Amniotic stem cell (primary cell): ENCODE results near the gene MED1.
"Not testable (repeated sequence)": the region's sequence is repeated elsewhere in the genome, so short reads cannot be mapped to it uniquely, and the experiment has no call there.

ENCODE experiments used
- DNase-seq: peaks from one replicate; lab custom pipeline; 2025; lab: John Stamatoyannopoulos, UW

MED1 gene, protein sequence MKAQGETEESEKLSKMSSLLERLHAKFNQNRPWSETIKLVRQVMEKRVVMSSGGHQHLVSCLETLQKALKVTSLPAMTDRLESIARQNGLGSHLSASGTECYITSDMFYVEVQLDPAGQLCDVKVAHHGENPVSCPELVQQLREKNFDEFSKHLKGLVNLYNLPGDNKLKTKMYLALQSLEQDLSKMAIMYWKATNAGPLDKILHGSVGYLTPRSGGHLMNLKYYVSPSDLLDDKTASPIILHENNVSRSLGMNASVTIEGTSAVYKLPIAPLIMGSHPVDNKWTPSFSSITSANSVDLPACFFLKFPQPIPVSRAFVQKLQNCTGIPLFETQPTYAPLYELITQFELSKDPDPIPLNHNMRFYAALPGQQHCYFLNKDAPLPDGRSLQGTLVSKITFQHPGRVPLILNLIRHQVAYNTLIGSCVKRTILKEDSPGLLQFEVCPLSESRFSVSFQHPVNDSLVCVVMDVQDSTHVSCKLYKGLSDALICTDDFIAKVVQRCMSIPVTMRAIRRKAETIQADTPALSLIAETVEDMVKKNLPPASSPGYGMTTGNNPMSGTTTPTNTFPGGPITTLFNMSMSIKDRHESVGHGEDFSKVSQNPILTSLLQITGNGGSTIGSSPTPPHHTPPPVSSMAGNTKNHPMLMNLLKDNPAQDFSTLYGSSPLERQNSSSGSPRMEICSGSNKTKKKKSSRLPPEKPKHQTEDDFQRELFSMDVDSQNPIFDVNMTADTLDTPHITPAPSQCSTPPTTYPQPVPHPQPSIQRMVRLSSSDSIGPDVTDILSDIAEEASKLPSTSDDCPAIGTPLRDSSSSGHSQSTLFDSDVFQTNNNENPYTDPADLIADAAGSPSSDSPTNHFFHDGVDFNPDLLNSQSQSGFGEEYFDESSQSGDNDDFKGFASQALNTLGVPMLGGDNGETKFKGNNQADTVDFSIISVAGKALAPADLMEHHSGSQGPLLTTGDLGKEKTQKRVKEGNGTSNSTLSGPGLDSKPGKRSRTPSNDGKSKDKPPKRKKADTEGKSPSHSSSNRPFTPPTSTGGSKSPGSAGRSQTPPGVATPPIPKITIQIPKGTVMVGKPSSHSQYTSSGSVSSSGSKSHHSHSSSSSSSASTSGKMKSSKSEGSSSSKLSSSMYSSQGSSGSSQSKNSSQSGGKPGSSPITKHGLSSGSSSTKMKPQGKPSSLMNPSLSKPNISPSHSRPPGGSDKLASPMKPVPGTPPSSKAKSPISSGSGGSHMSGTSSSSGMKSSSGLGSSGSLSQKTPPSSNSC (N-terminal part only)

DNA sequence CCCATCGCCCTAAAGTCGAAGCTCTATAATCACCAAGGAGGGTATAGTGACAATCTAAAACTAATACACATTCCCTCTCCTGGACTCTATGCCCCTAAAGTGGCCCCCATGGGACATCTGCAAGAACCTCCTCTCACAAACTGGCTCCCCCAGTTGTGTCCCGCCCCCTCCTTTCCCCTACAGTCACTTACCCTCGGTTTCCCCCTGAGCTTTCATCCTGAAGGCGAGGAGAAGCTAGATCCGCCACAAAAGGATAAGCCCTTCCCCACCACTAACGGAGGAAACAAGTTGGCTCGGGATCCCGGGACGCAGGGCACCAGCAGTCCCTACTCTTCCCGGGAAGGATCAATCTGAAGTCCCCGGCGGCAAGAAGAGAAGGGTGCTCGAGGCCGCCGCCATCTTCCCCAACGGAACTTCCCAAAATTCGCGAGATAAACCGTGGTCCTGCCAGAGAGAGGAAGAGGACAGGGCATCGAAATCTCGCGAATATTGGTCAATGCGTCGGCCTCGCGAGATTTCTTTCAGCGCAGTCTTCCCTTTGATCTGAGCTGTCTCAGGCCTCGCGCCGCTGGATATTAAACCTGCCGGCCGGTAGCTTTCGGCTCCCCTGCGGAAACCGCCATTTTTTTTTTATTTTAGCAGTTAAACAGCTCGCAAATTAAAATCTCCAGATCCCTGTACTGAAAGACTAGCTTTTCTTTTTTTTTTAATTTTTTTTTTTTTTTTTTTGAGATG, at the start of gene MED1:
MED1 (minus strand) TSS at position 417 of the 735 bp plus-strand sequence; CDS start at position 216, 201 bp downstream.
- peak; percentile 95 for DNase-seq

DNA sequence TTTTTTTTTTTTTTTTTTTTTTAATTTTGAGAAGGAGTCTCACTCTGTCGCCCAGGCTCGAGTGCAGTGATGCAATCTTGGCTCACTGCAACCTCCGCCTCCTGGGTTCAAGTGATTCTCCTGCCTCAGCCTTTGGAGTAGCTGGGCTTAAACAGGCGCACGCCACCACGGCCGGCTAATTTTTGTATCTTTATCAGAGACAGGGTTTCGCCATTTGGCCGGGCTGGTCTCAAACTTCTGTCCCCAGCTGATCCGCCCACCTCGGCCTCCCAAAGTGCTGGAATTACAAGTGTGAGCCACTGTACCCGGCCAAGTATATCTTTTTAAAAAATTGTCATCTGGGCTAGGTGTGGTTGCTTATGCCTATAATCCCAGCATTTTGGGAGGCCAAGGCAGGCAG, 45.9 kb upstream of the MED1 start:
- not testable (repeated sequence) for DNase-seq

DNA sequence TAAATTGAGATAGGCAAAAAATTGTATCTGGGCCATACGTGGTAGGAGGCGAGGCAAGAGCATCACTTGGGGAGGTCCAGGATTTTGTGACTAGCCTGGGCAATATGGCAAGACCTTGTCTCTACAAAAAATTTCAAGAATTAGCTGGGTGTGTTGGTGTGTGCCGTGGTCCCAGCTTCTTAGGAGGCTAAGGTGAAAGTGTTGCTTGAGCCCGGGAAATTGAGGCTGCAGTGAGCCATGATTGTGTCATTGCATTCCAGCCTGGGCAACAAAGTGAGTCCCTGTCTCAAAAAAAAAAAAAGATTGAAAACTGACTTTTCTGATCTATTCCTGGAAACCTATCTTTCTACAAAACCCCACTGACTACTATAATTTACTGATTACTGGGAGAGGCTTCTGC, 36.9 kb upstream of the MED1 start:
- no peak for DNase-seq

DNA sequence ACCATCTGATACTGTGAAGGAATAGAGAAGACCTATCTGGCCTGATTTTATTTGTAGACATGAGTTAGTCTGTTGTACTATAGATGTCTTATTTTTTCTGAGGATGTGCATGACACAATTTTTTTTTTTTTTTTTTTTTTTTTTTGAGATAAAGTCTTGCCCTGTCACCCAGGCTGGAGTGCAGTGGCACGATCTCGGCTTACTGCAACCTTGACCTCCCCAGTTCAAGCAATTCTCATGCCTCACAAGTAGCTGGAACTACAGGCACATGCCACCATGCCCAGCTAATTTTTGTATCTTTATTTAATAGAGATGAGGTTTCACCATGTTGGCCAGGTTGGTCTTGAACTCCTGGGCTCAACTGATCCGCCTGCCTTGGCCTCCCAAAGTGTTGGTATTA, 36.4 kb upstream of the MED1 start:
- not testable (repeated sequence) for DNase-seq

DNA sequence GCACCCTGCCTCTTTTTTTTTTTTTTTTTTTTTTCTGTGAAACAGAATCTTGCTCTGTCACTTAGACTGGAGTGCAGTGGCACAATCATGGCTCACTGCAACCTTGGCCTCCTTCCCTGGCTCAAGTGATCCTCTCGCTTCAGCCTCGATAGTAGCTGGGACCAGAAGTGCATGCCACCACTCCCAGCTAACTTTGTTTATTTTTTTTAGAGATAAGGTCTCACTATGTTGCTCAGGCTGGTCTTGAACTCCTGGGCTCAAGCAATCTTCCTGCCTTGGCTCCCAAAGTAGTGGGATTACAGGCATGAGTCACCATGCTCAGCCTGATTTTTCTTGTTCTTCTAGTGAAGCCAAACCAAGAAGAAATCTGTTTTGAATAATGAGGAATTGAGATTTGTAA, 35.2 kb upstream of the MED1 start:
- no peak for DNase-seq

DNA sequence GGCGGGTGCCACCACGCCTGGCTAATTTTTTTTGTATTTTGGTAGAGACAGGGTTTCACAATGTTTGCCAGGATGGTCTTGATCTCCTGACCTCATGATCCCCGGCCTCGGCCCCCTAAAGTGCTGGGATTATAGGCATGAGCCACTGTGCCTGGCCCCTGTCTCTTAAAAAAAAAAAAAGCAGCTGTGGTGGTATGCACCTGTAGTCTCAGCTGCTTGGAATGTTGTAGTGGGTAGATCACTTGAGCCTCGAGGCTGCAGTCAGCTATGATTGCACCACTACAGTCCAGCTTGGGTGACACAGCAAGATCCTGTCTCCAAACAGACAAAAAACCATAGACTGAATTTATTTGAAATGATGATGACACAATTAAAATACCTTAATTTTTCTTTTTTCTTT, 34.5 kb upstream of the MED1 start:
- DNase-seq, result peak; percentile 83

DNA sequence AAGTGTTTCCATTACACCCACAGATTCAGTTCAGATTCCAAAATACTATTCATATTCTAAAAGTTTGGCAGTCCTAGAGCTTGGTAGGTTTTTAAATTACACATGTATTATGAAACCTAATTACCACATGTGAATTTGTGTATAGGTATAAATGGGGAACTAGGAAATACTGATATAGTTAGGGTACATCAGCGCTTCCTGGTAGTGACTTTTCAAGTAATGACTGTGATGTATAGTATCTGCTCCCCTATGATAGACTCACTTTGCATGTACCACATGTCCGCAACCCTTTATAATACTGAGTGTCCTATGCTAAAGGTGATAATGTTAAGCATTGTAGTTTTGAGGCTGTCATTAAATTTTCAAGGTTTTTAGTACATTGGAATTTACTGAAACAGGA, 33.1 kb upstream of the MED1 start:
- no peak for DNase-seq

DNA sequence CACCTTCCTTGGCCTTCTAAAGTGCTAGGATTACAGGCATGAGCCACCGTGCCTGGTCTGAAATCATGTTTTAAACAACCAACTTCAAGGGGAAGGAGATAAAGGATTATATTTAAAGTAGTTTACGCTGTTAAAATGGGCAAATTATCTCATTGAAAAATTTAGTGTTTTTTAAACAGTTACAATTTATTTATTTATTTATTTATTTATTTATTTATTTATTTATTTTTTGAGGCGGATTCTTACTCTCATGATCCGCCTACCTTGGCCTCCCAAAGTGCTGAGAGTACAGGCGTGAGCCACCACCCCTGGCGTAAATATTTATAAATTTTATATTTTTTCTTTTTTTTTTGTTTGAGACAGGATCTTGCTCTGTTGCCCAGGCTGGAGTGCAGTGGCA, 32.4 kb upstream of the MED1 start:
- no peak for DNase-seq

DNA sequence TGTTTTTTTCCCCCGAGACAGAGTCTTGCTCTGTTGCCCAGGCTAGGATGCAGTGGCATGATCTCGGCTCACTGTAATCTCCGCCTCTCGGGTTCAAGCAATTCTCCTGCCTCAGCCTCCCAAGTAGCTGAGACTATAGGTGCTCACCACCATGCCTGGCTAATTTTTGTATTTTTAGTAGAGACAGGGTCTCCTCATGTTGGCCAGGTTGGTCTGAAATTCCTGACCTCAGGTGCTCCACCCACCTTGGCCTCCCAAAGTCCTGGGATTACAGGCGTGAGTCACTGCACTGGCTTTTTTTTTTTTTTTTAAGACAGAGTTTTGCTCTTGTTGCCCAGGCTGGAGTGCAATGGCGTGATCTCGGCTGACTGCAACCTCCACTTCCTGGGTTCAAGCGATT, 28.6 kb upstream of the MED1 start:
- DNase-seq, result not testable (repeated sequence)

DNA sequence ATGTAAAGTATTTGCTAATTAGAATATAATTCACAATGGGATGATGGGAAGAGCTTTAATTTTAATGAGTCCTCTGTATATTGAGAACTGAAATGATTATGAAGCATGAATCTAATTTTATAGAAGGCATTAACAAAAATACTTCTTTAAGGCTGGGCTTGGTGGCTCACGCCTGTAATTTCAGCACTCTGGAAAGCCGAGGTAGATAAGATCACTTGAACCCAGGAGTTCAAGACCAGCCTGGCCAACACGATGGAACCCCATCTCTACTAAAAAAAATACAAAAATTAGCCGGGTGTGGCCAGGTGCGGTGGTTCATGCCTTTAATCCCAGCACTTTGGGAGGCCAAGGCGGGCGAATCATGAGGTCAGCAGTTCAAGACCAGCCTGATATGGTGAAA, 22.2 kb upstream of the MED1 start:
- no peak for DNase-seq

DNA sequence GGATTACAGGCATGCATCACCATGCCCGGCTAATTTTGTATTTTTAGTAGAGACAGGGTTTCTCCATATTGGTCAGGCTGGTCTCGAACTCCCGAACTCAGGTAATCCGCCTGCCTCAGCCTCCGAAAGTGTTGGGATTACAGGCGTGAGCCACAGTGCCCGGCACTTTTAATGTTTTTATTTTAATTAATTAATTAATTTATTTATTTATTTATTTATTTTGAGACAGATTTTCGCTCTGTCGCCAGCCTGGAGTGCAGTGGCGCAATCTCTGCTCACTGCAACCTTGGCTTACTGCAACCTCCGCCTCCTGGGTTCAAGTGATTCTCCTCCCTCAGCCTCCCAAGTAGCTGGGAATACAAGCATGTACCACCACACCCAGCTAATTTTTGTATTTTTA, 17.5 kb upstream of the MED1 start:
- not testable (repeated sequence) for DNase-seq

DNA sequence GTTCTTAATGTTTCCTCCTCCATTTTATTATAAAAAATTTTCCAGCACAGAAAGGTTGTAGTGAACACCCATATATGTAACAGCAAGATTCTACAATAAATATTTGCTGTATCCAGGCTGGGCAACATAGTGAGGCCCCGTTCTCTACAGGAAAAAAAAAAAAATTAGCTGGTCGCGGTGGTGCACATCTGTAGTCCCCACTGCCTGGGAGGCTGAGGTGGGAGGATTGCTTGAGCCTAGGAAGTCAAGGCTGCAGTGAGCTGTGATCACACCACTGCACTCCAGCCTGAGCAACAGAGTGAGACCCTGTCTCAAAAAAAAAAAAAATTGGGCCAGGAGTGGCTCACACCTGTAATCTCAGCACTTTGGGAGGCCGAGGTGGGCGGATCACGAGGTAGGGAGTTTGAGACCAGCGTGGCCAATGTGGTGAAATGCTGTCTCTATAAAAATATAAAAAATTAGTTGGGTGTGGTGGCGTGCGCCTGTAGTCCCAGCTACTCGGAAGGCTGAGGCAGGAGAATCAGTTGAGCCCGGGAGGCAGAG, 13.6 kb upstream of the MED1 start:
- DNase-seq, result not testable (repeated sequence)

DNA sequence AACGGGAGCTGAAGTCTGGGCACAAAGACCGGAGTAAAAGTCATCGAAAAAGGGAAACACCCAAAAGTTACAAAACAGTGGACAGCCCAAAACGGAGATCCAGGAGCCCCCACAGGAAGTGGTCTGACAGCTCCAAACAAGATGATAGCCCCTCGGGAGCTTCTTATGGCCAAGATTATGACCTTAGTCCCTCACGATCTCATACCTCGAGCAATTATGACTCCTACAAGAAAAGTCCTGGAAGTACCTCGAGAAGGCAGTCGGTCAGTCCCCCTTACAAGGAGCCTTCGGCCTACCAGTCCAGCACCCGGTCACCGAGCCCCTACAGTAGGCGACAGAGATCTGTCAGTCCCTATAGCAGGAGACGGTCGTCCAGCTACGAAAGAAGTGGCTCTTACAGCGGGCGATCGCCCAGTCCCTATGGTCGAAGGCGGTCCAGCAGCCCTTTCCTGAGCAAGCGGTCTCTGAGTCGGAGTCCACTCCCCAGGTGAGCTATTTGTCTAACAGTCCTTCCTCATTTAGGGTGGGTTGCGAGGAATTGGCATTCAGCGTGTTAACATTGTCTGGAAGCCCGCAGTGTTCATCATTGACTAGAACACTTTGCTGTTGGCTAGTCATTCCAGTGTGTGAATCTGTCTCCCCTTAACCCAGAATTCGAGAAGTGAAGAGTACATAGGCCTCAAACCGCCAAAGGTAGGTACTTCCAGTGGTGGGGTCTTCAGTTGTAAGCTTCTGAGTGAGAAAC, 11.7 kb upstream of the MED1 start:
- DNase-seq, result no peak

DNA sequence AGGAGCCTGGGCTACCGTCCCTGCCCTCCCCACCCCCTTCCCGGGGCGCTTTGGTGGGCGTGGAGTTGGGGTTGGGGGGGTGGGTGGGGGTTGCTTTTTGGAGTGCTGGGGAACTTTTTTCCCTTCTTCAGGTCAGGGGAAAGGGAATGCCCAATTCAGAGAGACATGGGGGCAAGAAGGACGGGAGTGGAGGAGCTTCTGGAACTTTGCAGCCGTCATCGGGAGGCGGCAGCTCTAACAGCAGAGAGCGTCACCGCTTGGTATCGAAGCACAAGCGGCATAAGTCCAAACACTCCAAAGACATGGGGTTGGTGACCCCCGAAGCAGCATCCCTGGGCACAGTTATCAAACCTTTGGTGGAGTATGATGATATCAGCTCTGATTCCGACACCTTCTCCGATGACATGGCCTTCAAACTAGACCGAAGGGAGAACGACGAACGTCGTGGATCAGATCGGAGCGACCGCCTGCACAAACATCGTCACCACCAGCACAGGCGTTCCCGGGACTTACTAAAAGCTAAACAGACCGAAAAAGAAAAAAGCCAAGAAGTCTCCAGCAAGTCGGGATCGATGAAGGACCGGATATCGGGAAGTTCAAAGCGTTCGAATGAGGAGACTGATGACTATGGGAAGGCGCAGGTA, 11.0 kb upstream of the MED1 start:
- peak; percentile 67 for DNase-seq

DNA sequence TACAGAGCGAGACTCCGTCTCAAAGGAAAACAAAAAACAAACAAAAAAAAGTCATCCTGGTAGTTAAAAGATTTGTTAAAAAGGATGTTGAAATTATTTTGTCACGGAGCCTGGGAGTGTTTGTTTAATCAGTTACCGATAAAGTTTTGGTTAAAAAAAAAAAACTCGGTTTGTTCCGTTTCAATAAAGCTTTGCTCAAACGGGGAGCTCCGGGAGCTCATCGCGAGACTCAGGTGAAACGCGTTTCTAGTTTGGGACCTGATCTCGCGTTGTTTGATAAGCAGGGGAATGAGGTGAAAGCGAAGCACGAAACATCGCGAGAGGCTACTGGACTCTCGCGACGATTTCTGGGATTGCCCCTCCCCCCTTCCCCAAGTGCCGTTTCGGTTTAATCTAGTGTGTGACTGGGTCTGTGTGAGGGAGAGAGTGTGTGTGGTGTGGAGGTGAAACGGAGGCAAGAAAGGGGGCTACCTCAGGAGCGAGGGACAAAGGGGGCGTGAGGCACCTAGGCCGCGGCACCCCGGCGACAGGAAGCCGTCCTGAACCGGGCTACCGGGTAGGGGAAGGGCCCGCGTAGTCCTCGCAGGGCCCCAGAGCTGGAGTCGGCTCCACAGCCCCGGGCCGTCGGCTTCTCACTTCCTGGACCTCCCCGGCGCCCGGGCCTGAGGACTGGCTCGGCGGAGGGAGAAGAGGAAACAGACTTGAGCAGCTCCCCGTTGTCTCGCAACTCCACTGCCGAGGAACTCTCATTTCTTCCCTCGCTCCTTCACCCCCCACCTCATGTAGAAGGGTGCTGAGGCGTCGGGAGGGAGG, 10.3 kb upstream of the MED1 start, which contains the start of gene CDK12:
CDK12 (plus strand) TSS at position 374 of the 813 bp plus-strand sequence. CDS start 586 bp downstream, outside the sequence.
- peak; percentile 98 for DNase-seq

DNA sequence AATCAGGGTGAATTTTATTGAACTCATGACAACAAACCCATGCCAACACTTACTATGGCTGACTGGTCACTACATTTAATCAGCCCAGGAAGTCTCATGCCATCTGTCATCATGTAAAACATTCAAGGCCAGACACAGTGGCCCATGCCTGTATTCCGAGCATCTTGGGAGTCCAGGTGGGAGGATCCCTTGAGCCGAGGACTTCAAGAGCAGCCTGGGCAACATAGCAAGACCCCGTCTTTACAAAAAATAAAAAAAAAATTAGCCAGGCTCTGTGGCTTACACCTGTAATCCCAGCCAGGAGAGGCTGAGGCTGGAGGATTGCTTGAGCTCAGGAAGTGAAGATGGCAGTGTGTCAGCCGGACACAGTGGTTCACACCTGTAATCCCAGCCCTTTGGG, 4.9 kb upstream of the MED1 start:
- DNase-seq, result no peak

DNA sequence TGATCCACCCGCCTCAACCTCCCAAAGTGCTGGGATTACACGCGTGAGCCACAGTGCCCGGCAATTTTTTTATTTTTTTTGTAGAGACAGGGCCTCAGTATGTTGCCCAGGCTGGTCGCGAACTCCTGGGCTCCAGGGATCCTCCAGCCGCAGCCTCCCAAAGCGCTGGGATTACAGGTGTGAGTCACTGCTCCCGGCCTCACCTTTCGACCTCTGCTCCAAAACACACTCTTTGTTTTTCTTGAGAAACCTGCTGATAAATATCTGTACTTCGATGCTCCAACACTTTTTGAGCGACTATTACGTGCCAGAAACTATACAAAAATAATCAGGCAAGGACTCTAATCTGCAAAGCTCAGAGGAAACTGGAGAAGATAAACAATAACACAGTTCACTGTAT, 1.0 kb downstream of the MED1 start:
- DNase-seq, result no peak

DNA sequence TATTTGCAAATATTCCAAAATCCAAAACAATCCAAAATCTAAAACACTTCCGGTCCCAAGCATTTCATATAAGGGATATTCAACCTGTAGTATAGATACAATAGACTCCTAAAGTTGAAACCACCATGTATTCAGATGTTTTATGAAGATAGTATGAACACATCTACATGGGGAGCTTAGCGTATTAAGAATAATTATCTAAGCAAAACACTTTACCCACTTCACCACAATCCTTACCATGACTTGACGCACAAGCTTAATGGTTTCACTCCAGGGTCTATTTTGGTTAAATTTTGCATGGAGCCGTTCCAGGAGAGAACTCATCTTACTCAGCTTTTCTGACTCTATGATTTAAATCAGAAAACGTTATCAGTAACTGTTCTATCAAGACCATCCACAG, 3.5 kb downstream of the MED1 start:
- no peak for DNase-seq

DNA sequence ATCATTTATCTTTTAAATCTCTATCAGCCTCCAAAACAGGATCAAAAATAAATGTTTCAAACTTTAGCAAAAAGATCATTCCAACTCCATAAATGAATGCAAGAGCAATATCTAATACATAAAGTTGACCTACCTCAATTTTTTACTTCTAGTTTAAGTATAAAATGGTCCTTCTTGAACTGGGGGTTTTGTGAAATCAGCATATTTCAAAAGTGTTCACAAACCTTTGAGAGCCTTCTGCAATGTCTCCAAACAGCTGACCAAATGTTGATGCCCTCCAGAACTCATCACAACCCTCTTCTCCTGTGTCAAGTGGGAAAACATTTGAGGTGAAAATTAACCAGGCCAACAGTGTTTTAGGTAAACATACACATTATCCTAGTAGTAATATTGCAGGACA, 7.7 kb downstream of the MED1 start:
- DNase-seq, result no peak
